ENCODE results near the gene COL5A3. TPM values are rescaled to one million over a fixed set of nuclear protein-coding genes. Genes with fewer than 3 reads are reported as not detected.

COL5A3 gene
- total RNA-seq, 2 experiments from 2014 or later, result not detected

GRCh38 chr19:9966448-9966847 is 43.9 kb downstream of the COL5A3 start:
- no TSS peak for BruUV-seq (replicated peaks)
- TF ChIP-seq CTCF (conservative IDR thresholded peaks at IDR 0.05; ENCODE audit: low read length) (no peak), EZH2phosphoT487 (IDR thresholded peaks at IDR 0.05; ENCODE audit: borderline replicate concordance, low read depth, low read length) (no peak)

GRCh38 chr19:9966024-9966423 is 44.3 kb downstream of the COL5A3 start:
- TF ChIP-seq EZH2phosphoT487 (IDR thresholded peaks at IDR 0.05; ENCODE audit: borderline replicate concordance, low read depth, low read length) (no peak), CTCF (conservative IDR thresholded peaks at IDR 0.05; ENCODE audit: low read length) (no peak)
- no peaks in the 10 kb centered on the region for H3K36me3 ChIP-seq (ENCODE audit: insufficient read depth, low read length)
- intact Hi-C loops (cut with micrococcal nuclease; ENCODE audit: unreplicated experiment), result no loop called here
- no peaks in the 10 kb centered on the region for H3K79me2 ChIP-seq (ENCODE audit: insufficient read depth, low read depth, low read length)
- POLR2A ChIA-PET, result no interaction called here
- H2AFZ ChIP-seq (ENCODE audit: low read length), result no peak overlapping the region
- H3K4me3 ChIP-seq (ENCODE audit: low read depth, low read length, poor library complexity, severe bottlenecking), result no peak overlapping the region
- no peaks in the 10 kb centered on the region for H4K20me1 ChIP-seq (ENCODE audit: insufficient read depth, low read length)
- H3K4me1 ChIP-seq (ENCODE audit: insufficient read depth, low read length, poor library complexity, severe bottlenecking), result no peaks in the 10 kb centered on the region
- H3K4me2 ChIP-seq (ENCODE audit: low read length), result no peak overlapping the region
- no peak for DNase-seq (ENCODE audit: low spot score)
- BruUV-seq (replicated peaks), result no TSS peak
- H3K9me3 ChIP-seq (ENCODE audit: low read length), result no peaks in the 10 kb centered on the region
- no peaks in the 10 kb centered on the region for H3K9me2 ChIP-seq (ENCODE audit: insufficient read depth, low read length)
- no peak overlapping the region for H3K27ac ChIP-seq (ENCODE audit: low read depth, low read length, poor library complexity, severe bottlenecking)
- CTCF ChIA-PET (ENCODE audit: unreplicated experiment), result no interaction called here

More at GRCh38 chr19:9966448-9966847, 43.9 kb downstream of the COL5A3 start:
- ChIA-PET CTCF (ENCODE audit: unreplicated experiment) (no interaction called here), POLR2A (no interaction called here)
- no peaks in the 10 kb centered on the region for H3K9me3 ChIP-seq (ENCODE audit: low read length)
- H3K4me3 ChIP-seq (ENCODE audit: low read depth, low read length, poor library complexity, severe bottlenecking), result no peak overlapping the region
- H3K36me3 ChIP-seq (ENCODE audit: insufficient read depth, low read length), result no peaks in the 10 kb centered on the region
- intact Hi-C loops (cut with micrococcal nuclease; ENCODE audit: unreplicated experiment), result no loop called here
- no peak overlapping the region for H3K27ac ChIP-seq (ENCODE audit: low read depth, low read length, poor library complexity, severe bottlenecking)
- no peaks in the 10 kb centered on the region for H3K4me1 ChIP-seq (ENCODE audit: insufficient read depth, low read length, poor library complexity, severe bottlenecking)
- H4K20me1 ChIP-seq (ENCODE audit: insufficient read depth, low read length), result no peaks in the 10 kb centered on the region
- no peak overlapping the region for H3K4me2 ChIP-seq (ENCODE audit: low read length)
- no peak for DNase-seq (ENCODE audit: low spot score)
- H3K9me2 ChIP-seq (ENCODE audit: insufficient read depth, low read length), result no peaks in the 10 kb centered on the region
- H2AFZ ChIP-seq (ENCODE audit: low read length), result no peak overlapping the region
- H3K79me2 ChIP-seq (ENCODE audit: insufficient read depth, low read depth, low read length), result no peaks in the 10 kb centered on the region

DNA sequence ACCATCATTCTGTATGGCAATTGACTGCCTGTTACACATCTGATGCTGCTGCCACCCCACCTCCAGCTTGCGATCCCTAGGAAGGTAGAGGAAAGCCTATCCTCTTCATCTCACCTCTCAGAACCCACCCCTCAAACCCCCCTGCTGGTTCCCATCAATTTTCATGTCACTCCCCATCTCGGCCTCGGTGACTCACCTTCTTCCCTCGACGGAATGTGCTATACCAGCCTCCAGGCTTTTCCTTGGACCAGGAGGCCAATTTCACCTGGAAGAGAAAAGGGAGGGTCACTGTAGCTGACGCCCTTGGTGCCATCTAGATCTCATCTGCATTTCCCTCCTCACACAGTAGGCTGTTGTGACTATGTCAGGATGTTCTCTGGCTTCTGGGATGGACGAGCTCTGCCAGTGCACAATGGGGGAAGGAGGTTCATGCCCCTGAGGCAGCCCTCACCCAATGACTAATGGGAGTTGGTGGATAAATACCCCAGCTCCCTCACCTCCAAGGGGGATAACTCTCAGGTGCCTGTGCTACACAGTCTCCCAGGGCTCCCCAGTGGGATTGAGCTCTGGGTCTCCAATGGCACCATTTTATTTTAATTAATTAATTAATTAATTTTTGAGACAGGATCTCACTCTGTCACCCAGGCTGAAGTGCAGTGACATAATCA is 47.5 kb downstream of the COL5A3 start:
- Histone ChIP-seq H2AFZ (ENCODE audit: low read length) (no peak overlapping the region), H3K79me2 (ENCODE audit: insufficient read depth, low read depth, low read length) (no peaks in the 10 kb centered on the region), H3K36me3 (ENCODE audit: insufficient read depth, low read length) (no peaks in the 10 kb centered on the region), H3K4me3 (ENCODE audit: low read depth, low read length, poor library complexity, severe bottlenecking) (no peak overlapping the region), H3K4me2 (ENCODE audit: low read length) (no peak overlapping the region), H3K4me1 (ENCODE audit: insufficient read depth, low read length, poor library complexity, severe bottlenecking) (no peaks in the 10 kb centered on the region), H3K9me3 (ENCODE audit: low read length) (no peaks in the 10 kb centered on the region), H4K20me1 (ENCODE audit: insufficient read depth, low read length) (no peaks in the 10 kb centered on the region), H3K27ac (ENCODE audit: low read depth, low read length, poor library complexity, severe bottlenecking) (no peak overlapping the region), H3K9me2 (ENCODE audit: insufficient read depth, low read length) (no peaks in the 10 kb centered on the region)
- BruUV-seq (replicated peaks), result no TSS peak
- no peak for TF ChIP-seq CTCF (conservative IDR thresholded peaks at IDR 0.05; ENCODE audit: low read length)
- TF ChIP-seq EZH2phosphoT487 (IDR thresholded peaks at IDR 0.05; ENCODE audit: borderline replicate concordance, low read depth, low read length), result no peak
- ChIA-PET POLR2A (no interaction called here), CTCF (ENCODE audit: unreplicated experiment) (no interaction called here)
- DNase-seq (ENCODE audit: low spot score), result no peak
- intact Hi-C loops (cut with micrococcal nuclease; ENCODE audit: unreplicated experiment), result no loop called here

Data from OCI-LY7 (cell line).